CD4-positive, CD25-positive, alpha-beta regulatory T cell (primary cell): ENCODE results near the gene SLC6A19. TPM values are rescaled to one million over a fixed set of nuclear protein-coding genes. Genes with fewer than 3 reads are reported as not detected.

Source experiments
- ATAC-seq, 2 donors: fragments of 150-1000 bp; cut with Tn5 transposase; one replicate each; pipeline ENCODE4 v1.10.0; 2021; ENCODE audit warnings: low read depth in 2 of 2, moderate number of reproducible peaks in 2 of 2, moderate library complexity in 1 of 2
- DNase-seq, 3 donors: peaks; one replicate each; pipeline versions ENCODE4 v3.0.0 to v3.0.0-alpha.2; 2012 to 2022; ENCODE audit warnings: mixed read lengths in 1 of 3
- H3K27ac ChIP-seq: one replicate; pipeline ENCODE4 v1.7.0; 2013; ENCODE audit warnings: mild to moderate bottlenecking, low read length; ENCODE audit not compliant: insufficient read depth, poor library complexity, severe bottlenecking
- H3K27me3 ChIP-seq: one replicate; pipeline ENCODE4 v1.7.0; 2013; ENCODE audit warnings: low read length; ENCODE audit not compliant: control insufficient read depth, insufficient read depth
- H3K36me3 ChIP-seq: one replicate; pipeline ENCODE4 v1.7.0; 2013; ENCODE audit warnings: mild to moderate bottlenecking, low read length, moderate library complexity; ENCODE audit not compliant: control insufficient read depth, insufficient read depth
- H3K4me1 ChIP-seq: 2 replicates; pipeline ENCODE4 v1.7.0; 2013; ENCODE audit warnings: mild to moderate bottlenecking, low read length; ENCODE audit not compliant: insufficient read depth, control insufficient read depth, poor library complexity, severe bottlenecking
- H3K4me3 ChIP-seq: one replicate; pipeline ENCODE4 v1.7.0; 2013; ENCODE audit warnings: low read depth, mild to moderate bottlenecking, low read length, moderate library complexity
- H3K9me3 ChIP-seq, 2 experiments: 1 replicate in 1 of 2; 2 replicates in 1 of 2; pipeline ENCODE4 v1.7.0; 2013; ENCODE audit warnings: low read length in 2 of 2, mild to moderate bottlenecking in 1 of 2, moderate library complexity in 1 of 2; ENCODE audit not compliant: control insufficient read depth in 2 of 2
- H3K27ac Mint-ChIP-seq, 3 donors: one replicate each; pipeline ENCODE4 v1.8.0; 2020 to 2022; ENCODE audit warnings: mild to moderate bottlenecking in 3 of 3, mixed read lengths in 3 of 3, moderate library complexity in 2 of 3
- H3K27me3 Mint-ChIP-seq: one replicate; pipeline ENCODE4 v1.8.0; 2022; ENCODE audit warnings: mild to moderate bottlenecking, mixed read lengths
- H3K36me3 Mint-ChIP-seq: one replicate; pipeline ENCODE4 v1.8.0; 2020; ENCODE audit warnings: mixed read lengths
- H3K4me1 Mint-ChIP-seq, 4 donors: one replicate each; pipeline ENCODE4 v1.8.0; 2020 to 2022; ENCODE audit warnings: mixed read lengths in 4 of 4, mild to moderate bottlenecking in 1 of 4
- H3K4me3 Mint-ChIP-seq, 4 donors: one replicate each; pipeline ENCODE4 v1.8.0; 2020 to 2022; ENCODE audit warnings: mild to moderate bottlenecking in 4 of 4, mixed read lengths in 4 of 4, moderate library complexity in 3 of 4
- H3K9me3 Mint-ChIP-seq, 7 donors: one replicate each; pipeline ENCODE4 v1.8.0; 2020 to 2022; ENCODE audit warnings: mixed read lengths in 7 of 7, mild to moderate bottlenecking in 3 of 7, moderate library complexity in 2 of 7
- polyA plus RNA-seq, 4 donors: library from polyadenylated mRNA; unstranded; fragments of 300-500 nt; fragmentation: Illumina TruSeq; gene quantifications; one replicate each; pipeline ENCODE4 v1.2.3, GENCODE V29; 2021
- total RNA-seq: library from RNA; stranded (reverse); gene quantifications from one replicate; pipeline ENCODE4 v1.2.3, GENCODE V29; 2022

Gene SLC6A19
- total and polyA plus RNA-seq, 5 donors from 2014 or later, result not detected

DNA sequence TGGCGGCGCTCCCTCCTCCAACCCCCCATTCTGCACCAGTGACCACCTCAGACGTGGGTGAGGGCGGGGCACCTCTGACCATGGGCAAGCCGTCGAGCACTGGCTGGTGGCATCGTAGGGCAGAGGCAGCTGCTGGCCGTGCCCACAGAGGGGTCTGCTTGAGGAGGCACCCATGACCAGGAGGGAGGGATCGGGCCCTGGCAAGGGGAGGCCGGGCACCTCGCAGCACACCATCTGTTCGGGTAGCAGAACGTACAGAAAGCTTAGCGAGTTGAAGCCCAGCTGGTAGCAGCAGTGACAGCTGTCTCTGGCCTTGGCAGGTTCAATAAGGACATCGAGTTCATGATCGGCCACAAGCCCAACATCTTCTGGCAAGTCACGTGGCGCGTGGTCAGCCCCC is 19.4 kb downstream of the SLC6A19 start:
- no peak overlapping the region for H3K27ac Mint-ChIP-seq
- no peak for ATAC-seq

DNA sequence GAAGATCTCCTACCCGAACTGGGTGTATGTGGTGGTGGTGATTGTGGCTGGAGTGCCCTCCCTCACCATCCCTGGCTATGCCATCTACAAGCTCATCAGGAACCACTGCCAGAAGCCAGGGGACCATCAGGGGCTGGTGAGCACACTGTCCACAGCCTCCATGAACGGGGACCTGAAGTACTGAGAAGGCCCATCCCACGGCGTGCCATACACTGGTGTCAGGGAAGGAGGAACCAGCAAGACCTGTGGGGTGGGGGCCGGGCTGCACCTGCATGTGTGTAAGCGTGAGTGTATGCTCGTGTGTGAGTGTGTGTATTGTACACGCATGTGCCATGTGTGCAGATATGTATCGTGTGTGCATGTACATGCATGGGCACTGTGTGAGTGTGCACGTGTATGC is 20.3 kb downstream of the SLC6A19 start:
- H3K4me1 Mint-ChIP-seq, result peaks cover 0 to 3% (median 0%) of the 10 kb centered on the region in 4 donors
- no peak overlapping the region for H3K4me3 ChIP-seq
- no peaks in the 10 kb centered on the region for H3K27me3 ChIP-seq
- H3K27ac ChIP-seq, result no peak overlapping the region
- peaks cover 0 to 2% (median 0%) of the 10 kb centered on the region in 7 donors for H3K9me3 Mint-ChIP-seq
- H3K4me1 ChIP-seq, result no peaks in the 10 kb centered on the region
- ATAC-seq (no peak), DNase-seq (no peak)
- no peak overlapping the region for H3K4me3 Mint-ChIP-seq
- no peaks in the 10 kb centered on the region for H3K36me3 Mint-ChIP-seq
- H3K27me3 Mint-ChIP-seq, result no peaks in the 10 kb centered on the region
- no peaks in the 10 kb centered on the region for H3K9me3 ChIP-seq
- H3K27ac Mint-ChIP-seq, result no peak overlapping the region
- no peaks in the 10 kb centered on the region for H3K36me3 ChIP-seq

More for the DNA sequence above, 19.4 kb downstream of the SLC6A19 start:
- Histone ChIP-seq H3K36me3 (no peaks in the 10 kb centered on the region), H3K9me3 (no peaks in the 10 kb centered on the region), H3K27ac (no peak overlapping the region), H3K27me3 (no peaks in the 10 kb centered on the region), H3K4me3 (no peak overlapping the region), H3K4me1 (no peaks in the 10 kb centered on the region)
- H3K4me1 Mint-ChIP-seq, result peaks cover 0 to 3% (median 0%) of the 10 kb centered on the region in 4 donors
- peaks cover 0 to 2% (median 0%) of the 10 kb centered on the region in 7 donors for H3K9me3 Mint-ChIP-seq
- no peaks in the 10 kb centered on the region for H3K36me3 Mint-ChIP-seq
- no peak for DNase-seq
- H3K27me3 Mint-ChIP-seq, result no peaks in the 10 kb centered on the region
- H3K4me3 Mint-ChIP-seq, result no peak overlapping the region

DNA sequence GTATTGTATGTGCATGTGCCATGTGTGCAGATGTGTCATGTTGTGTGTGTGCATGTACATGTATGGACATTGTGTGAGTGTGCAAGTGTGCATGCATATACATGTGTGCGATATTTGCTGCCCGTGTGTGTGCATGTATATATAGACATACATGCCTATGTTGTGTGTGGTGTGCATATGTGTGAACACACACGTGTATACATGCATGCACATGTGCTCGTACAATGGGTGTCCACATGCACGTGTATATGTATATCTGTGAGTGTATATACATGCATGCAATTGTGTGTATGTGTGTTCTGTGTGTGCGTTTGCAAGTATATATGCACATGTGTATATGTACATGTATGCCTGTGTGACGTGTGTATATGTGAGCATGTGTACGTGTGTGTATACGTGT is 20.8 kb downstream of the SLC6A19 start:
- H3K4me1 ChIP-seq, result no peaks in the 10 kb centered on the region
- no peaks in the 10 kb centered on the region for H3K36me3 ChIP-seq
- DNase-seq (no peak), ATAC-seq (no peak)
- no peak overlapping the region for H3K27ac Mint-ChIP-seq
- no peaks in the 10 kb centered on the region for H3K27me3 ChIP-seq
- peaks cover 0 to 3% (median 0%) of the 10 kb centered on the region in 4 donors for H3K4me1 Mint-ChIP-seq
- H3K9me3 Mint-ChIP-seq, result peaks cover 0 to 2% (median 0%) of the 10 kb centered on the region in 7 donors
- no peak overlapping the region for H3K4me3 ChIP-seq
- peaks cover under 1% of the 10 kb centered on the region for H3K27me3 Mint-ChIP-seq
- no peaks in the 10 kb centered on the region for H3K36me3 Mint-ChIP-seq
- no peaks in the 10 kb centered on the region for H3K9me3 ChIP-seq
- H3K4me3 Mint-ChIP-seq, result no peak overlapping the region
- H3K27ac ChIP-seq, result no peak overlapping the region

DNA sequence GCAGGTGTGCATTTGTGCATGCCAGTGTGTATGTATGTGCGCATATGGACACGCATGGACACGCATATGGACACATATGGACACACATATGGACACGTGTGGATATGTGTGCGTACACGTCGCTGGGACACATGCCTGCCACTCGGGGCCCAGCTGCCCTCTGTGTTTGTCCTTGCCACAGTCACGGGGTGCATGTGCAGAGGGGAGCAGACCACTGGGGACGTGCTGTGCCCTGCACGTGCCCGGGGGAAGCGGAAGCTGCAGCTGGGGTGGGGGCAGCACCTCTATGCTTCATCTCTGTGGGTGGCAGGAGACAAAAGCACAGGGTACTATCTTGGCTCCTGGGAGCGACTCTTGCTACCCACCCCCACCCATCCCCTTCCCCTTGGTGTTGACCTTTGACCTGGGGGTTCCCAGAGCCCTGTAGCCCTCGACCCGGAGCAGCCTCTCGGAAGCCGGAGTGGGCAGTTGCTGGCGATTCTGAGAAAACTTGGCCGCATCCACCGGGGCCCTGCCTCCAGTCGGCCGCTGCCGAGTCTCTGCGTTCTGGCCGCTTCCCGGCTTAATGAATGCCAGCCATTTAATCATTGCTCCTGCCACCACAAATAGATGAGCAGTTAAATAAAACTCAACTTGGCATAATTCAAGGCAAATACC is 21.4 kb downstream of the SLC6A19 start:
- H3K36me3 Mint-ChIP-seq, result no peaks in the 10 kb centered on the region
- H3K27ac Mint-ChIP-seq, result no peak overlapping the region
- H3K4me1 Mint-ChIP-seq, result peaks cover 0 to 4% (median 0%) of the 10 kb centered on the region in 4 donors
- peaks cover 7% of the 10 kb centered on the region for H3K27me3 Mint-ChIP-seq
- Histone ChIP-seq H3K27ac (no peak overlapping the region), H3K9me3 (no peaks in the 10 kb centered on the region), H3K4me3 (no peak overlapping the region), H3K4me1 (no peaks in the 10 kb centered on the region), H3K27me3 (no peaks in the 10 kb centered on the region), H3K36me3 (no peaks in the 10 kb centered on the region)
- peaks cover 0 to 2% (median 0%) of the 10 kb centered on the region in 7 donors for H3K9me3 Mint-ChIP-seq
- DNase-seq, result no peak
- ATAC-seq, result no peak
- no peak overlapping the region for H3K4me3 Mint-ChIP-seq

DNA sequence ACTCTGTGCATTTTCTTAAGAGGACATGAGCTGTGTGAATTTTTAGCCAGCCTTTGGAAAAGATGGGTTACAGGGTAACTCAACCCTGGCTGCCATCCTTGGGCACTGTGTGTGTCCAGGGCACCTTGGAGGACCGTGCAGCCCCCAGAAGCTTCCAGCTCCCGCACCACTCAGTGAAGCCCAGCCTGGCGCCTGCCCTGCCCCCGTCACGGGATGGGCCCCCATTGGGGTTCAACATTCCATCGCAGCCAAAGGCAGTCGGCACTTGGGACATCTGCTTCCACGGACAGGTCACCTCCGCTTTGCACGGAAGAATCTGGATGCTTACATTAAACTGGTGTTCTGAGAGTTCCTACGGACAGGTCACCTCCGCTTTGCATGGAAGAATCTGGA is 21.9 kb downstream of the SLC6A19 start:
- Mint-ChIP-seq H3K36me3 (no peaks in the 10 kb centered on the region), H3K27me3 (peaks cover 8% of the 10 kb centered on the region), H3K9me3 (peaks cover 0 to 2% (median 0%) of the 10 kb centered on the region in 7 donors), H3K4me3 (no peak overlapping the region), H3K4me1 (peaks cover 0 to 5% (median 0%) of the 10 kb centered on the region in 4 donors), H3K27ac (no peak overlapping the region)
- ATAC-seq (no peak), DNase-seq (no peak)
- Histone ChIP-seq H3K36me3 (no peaks in the 10 kb centered on the region), H3K27me3 (no peaks in the 10 kb centered on the region), H3K9me3 (no peaks in the 10 kb centered on the region), H3K4me3 (no peak overlapping the region), H3K4me1 (no peaks in the 10 kb centered on the region), H3K27ac (no peak overlapping the region)

DNA sequence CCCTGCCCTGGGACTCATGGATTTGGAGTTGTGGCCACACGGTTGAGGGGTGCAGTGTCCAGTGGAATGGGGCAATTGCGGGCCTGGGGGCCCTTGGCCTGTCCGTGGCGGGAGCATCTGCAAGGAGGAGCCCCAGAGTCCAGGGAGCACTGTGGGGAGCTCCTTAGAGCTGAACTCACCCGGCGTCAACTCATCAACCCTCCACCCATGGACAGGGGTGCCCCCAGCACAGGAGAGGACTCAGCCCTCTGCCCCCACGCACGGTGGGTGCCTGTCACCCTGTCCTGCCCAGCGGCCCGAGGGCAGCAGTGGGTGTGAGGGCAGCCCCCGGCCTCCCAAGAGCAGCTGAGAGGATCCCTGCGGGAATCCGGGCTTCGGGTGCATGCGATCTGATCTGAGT is 23.2 kb downstream of the SLC6A19 start:
- H3K27ac Mint-ChIP-seq, result no peak overlapping the region
- no peak overlapping the region for H3K4me3 Mint-ChIP-seq
- ATAC-seq (no peak), DNase-seq (no peak)
- Histone ChIP-seq H3K4me1 (no peaks in the 10 kb centered on the region), H3K27me3 (no peaks in the 10 kb centered on the region), H3K36me3 (no peaks in the 10 kb centered on the region), H3K9me3 (no peaks in the 10 kb centered on the region), H3K4me3 (no peak overlapping the region), H3K27ac (no peak overlapping the region)
- peaks cover 0 to 2% (median 0%) of the 10 kb centered on the region in 7 donors for H3K9me3 Mint-ChIP-seq
- no peaks in the 10 kb centered on the region for H3K36me3 Mint-ChIP-seq
- peaks cover 0 to 9% (median 0%) of the 10 kb centered on the region in 4 donors for H3K4me1 Mint-ChIP-seq
- H3K27me3 Mint-ChIP-seq, result peaks cover 14% of the 10 kb centered on the region

DNA sequence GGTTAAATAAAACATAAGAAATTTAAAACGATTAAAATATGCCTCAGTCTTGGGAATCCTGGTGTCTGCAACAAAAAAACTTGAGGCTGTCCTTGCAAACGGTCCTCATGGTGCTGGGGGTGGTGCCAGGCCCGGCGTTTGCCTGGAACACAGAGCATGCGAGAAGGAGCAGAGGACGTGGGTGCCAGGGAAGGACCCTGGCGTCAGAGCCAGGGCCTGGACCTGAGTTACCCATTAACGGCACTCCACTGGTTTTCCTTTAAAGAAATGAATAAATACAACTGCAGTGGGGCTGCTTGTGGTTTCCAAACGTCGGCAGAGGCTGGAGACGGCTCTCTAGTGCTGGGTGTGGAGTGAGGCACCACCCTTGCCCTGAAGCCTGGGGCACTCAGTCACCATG is 23.7 kb downstream of the SLC6A19 start, which contains the start of gene SLC6A18:
Gene SLC6A18 (plus strand): TSS at position 301 of the 400 bp plus-strand sequence. CDS start 97 bp downstream, at position 398.
- no peaks in the 10 kb centered on the region for H3K36me3 Mint-ChIP-seq

DNA sequence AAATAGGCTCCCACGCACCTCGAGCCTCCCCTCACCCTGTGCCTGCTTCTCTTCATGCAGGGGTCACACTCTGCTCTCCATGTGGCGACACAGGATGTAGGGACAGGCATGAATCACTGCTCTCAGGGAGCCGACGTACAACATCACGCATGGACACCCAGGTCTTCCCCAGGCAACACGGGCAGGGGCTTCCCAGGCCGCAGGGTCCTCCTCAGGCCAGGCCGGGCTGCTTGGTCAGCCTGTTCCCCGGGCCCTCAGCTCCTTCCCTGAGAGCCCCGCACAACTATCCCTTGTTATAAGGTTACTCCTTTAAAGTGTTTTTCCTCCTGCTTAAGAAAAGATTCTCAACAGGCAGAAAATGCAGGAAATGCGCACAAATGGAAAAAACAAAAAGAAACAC is 24.8 kb downstream of the SLC6A19 start:
- Histone ChIP-seq H3K9me3 (no peaks in the 10 kb centered on the region), H3K36me3 (no peaks in the 10 kb centered on the region), H3K4me1 (no peaks in the 10 kb centered on the region), H3K27ac (no peak overlapping the region), H3K27me3 (no peaks in the 10 kb centered on the region), H3K4me3 (no peak overlapping the region)
- H3K4me3 Mint-ChIP-seq, result no peak overlapping the region
- no peaks in the 10 kb centered on the region for H3K36me3 Mint-ChIP-seq
- H3K9me3 Mint-ChIP-seq, result no peaks in the 10 kb centered on the region
- H3K4me1 Mint-ChIP-seq, result peaks cover 0 to 9% (median 0%) of the 10 kb centered on the region in 4 donors
- peaks cover 19% of the 10 kb centered on the region for H3K27me3 Mint-ChIP-seq
- ATAC-seq (no peak), DNase-seq (no peak)
- no peak overlapping the region for H3K27ac Mint-ChIP-seq

More for the DNA sequence above, 23.7 kb downstream of the SLC6A19 start, which contains the start of gene SLC6A18:
- DNase-seq (no peak), ATAC-seq (no peak)
- no peaks in the 10 kb centered on the region for H3K36me3 ChIP-seq
- no peaks in the 10 kb centered on the region for H3K4me1 ChIP-seq
- H3K4me3 ChIP-seq, result no peak within 1 kb of the TSS
- no peaks in the 10 kb centered on the region for H3K27me3 ChIP-seq
- H3K9me3 ChIP-seq, result no peaks in the 10 kb centered on the region
- Mint-ChIP-seq H3K27me3 (peaks cover 19% of the 10 kb centered on the region), H3K27ac (peak within 1 kb of the TSS in 1 of 3 donors; percentile 65), H3K4me1 (peaks cover 0 to 9% (median 0%) of the 10 kb centered on the region in 4 donors), H3K9me3 (peaks cover 0 to 2% (median 0%) of the 10 kb centered on the region in 7 donors), H3K4me3 (no peak within 1 kb of the TSS)
- no peak within 1 kb of the TSS for H3K27ac ChIP-seq
